Measurements from ENCODE around the gene TNFAIP8L3.

- TF ChIP-seq SMC3 (IDR thresholded peaks at IDR 0.05; ENCODE audit: low read depth, low read length) (no peak), CTCF (conservative IDR thresholded peaks at IDR 0.05; ENCODE audit: low read depth, low read length) (no peak), MXI1 (IDR thresholded peaks at IDR 0.05; ENCODE audit: borderline replicate concordance, low read depth, low read length) (no peak), POLR2A (IDR thresholded peaks at IDR 0.05; ENCODE audit: low read depth, low read length) (no peak), MAFK (IDR thresholded peaks at IDR 0.05; ENCODE audit: low read depth, low read length) (no peak), RAD21 (IDR thresholded peaks at IDR 0.05; ENCODE audit: low read length) (no peak), USF2 (IDR thresholded peaks at IDR 0.05; ENCODE audit: low read depth, low read length) (no peak)
Observed at GRCh38 chr15:51082246-51082645, 12.5 kb downstream of the TNFAIP8L3 start.
